GM23338 (cell line): ENCODE data around the gene BBLN. TPM values are rescaled to one million over a fixed set of nuclear protein-coding genes. Genes with fewer than 3 reads are reported as not detected.

Source experiments
- ATAC-seq: fragments of 200-7000 bp; cut with Tn5 transposase; 3 replicates; pipeline ENCODE4 v1.9.1; 2020
- DNase-seq: peaks from one replicate; pipeline ENCODE4 v3.0.0-alpha.2; 2015; ENCODE audit warnings: low spot score
- H2AFZ ChIP-seq: fragments of 200-600 bp; sonication (generic); 2 replicates; pipeline ENCODE4 v1.8.0; 2016; ENCODE audit warnings: antibody characterized with exemption, mild to moderate bottlenecking, moderate library complexity
- H3F3A ChIP-seq: fragments of 200-600 bp; sonication (generic); replicated peaks from 2 replicates; pipeline ENCODE4 v1.8.0; 2017; ENCODE audit warnings: antibody characterized with exemption, mixed run types, low read depth
- H3K27ac ChIP-seq: fragments of 200-600 bp; sonication (generic); 2 replicates; pipeline ENCODE4 v1.6.1; 2016; ENCODE audit warnings: low read depth
- H3K27me3 ChIP-seq: fragments of 200-600 bp; sonication (generic); 2 replicates; pipeline ENCODE4 v1.8.0; 2016; ENCODE audit warnings: mild to moderate bottlenecking, mixed run types, moderate library complexity; ENCODE audit not compliant: insufficient read depth
- H3K36me3 ChIP-seq: fragments of 200-600 bp; sonication (generic); 2 replicates; pipeline ENCODE4 v1.8.0; 2016; ENCODE audit warnings: mild to moderate bottlenecking; ENCODE audit not compliant: insufficient read depth
- H3K4me1 ChIP-seq: fragments of 200-600 bp; sonication (generic); 2 replicates; pipeline ENCODE4 v1.8.0; 2016; ENCODE audit warnings: mild to moderate bottlenecking, moderate library complexity; ENCODE audit not compliant: insufficient read depth
- H3K4me2 ChIP-seq: fragments of 200-600 bp; sonication (generic); 2 replicates; pipeline ENCODE4 v1.7.1; 2017; ENCODE audit warnings: mixed run types
- H3K4me3 ChIP-seq: fragments of 200-600 bp; sonication (generic); 2 replicates; pipeline ENCODE4 v1.6.1; 2016; ENCODE audit warnings: mixed run types
- H3K79me2 ChIP-seq: fragments of 200-600 bp; sonication (generic); replicated peaks from 2 replicates; pipeline ENCODE4 v1.8.0; 2017; ENCODE audit warnings: mild to moderate bottlenecking; ENCODE audit not compliant: insufficient read depth
- H3K9me2 ChIP-seq: fragments of 200-600 bp; sonication (generic); 2 replicates; pipeline ENCODE4 v1.8.0; 2017; ENCODE audit not compliant: insufficient read depth
- H4K20me1 ChIP-seq: fragments of 200-600 bp; sonication (generic); replicated peaks from 2 replicates; pipeline ENCODE4 v1.8.0; 2017; ENCODE audit warnings: mild to moderate bottlenecking; ENCODE audit not compliant: insufficient read depth
- H3K27ac Mint-ChIP-seq: 2 replicates; pipeline ENCODE4 v1.8.0; 2020; ENCODE audit warnings: inconsistent platforms, mild to moderate bottlenecking, moderate library complexity, mixed read lengths
- H3K27me3 Mint-ChIP-seq: 3 replicates; pipeline ENCODE4 v1.8.0; 2022; ENCODE audit warnings: low read depth, mild to moderate bottlenecking, moderate library complexity, mixed read lengths, inconsistent platforms; ENCODE audit not compliant: insufficient read depth, poor library complexity
- H3K36me3 Mint-ChIP-seq: 3 replicates; pipeline ENCODE4 v1.8.0; 2021; ENCODE audit warnings: low read depth, mild to moderate bottlenecking, inconsistent platforms, moderate library complexity, mixed read lengths
- H3K4me1 Mint-ChIP-seq: 3 replicates; pipeline ENCODE4 v1.8.0; 2020; ENCODE audit warnings: mild to moderate bottlenecking, inconsistent platforms, mixed read lengths
- H3K4me3 Mint-ChIP-seq: 3 replicates; pipeline ENCODE4 v1.8.0; 2021; ENCODE audit warnings: moderate library complexity, mild to moderate bottlenecking, inconsistent platforms, mixed read lengths
- H3K9me3 Mint-ChIP-seq: 3 replicates; pipeline ENCODE4 v1.8.0; 2020; ENCODE audit warnings: moderate library complexity, mild to moderate bottlenecking, inconsistent platforms, mixed read lengths
- ETS1 ChIP-seq: IDR thresholded peaks from 2 replicates; pipeline ENCODE4 v1.6.1; 2016; ENCODE audit warnings: antibody characterized with exemption
- EZH2phosphoT487 ChIP-seq: fragments of 200-600 bp; sonication (generic); IDR thresholded peaks from one replicate; pipeline ENCODE4 v1.8.1; 2018; ENCODE audit warnings: antibody characterized with exemption; ENCODE audit not compliant: unreplicated experiment
- STAT1 ChIP-seq: IDR thresholded peaks from one replicate; pipeline ENCODE4 v1.6.1; 2016; ENCODE audit warnings: antibody characterized with exemption; ENCODE audit not compliant: unreplicated experiment
- ZNF331 ChIP-seq: fragments of 250-450 bp; sonication (Bioruptor Pico); IDR thresholded peaks from 2 replicates; pipeline ENCODE4 v1.5.0; 2020; ENCODE audit warnings: low read depth, mild to moderate bottlenecking, moderate library complexity
- polyA plus RNA-seq: library from polyadenylated mRNA; unstranded; fragments of >200 nt; fragmentation: Nextera tagmentation; extraction: Ambion mirVana; gene quantifications from 2 replicates; pipeline ENCODE4 v1.2.1, GENCODE V29; 2016
- total RNA-seq: library from RNA; depleted of rRNA; stranded (reverse); fragments of >200 nt; shearing (Covaris generic); gene quantifications from 2 replicates; pipeline ENCODE4 v1.2.3, GENCODE V29; 2014
- TF ChIP-seq, protein P1 (sequence below): IDR thresholded peaks from one replicate; pipeline ENCODE4 v1.6.1; 2018; ENCODE audit warnings: antibody characterized with exemption; ENCODE audit not compliant: unreplicated experiment

BBLN gene
- total and polyA plus RNA-seq, 2 experiments from 2014 or later = 171 to 246 TPM

DNA sequence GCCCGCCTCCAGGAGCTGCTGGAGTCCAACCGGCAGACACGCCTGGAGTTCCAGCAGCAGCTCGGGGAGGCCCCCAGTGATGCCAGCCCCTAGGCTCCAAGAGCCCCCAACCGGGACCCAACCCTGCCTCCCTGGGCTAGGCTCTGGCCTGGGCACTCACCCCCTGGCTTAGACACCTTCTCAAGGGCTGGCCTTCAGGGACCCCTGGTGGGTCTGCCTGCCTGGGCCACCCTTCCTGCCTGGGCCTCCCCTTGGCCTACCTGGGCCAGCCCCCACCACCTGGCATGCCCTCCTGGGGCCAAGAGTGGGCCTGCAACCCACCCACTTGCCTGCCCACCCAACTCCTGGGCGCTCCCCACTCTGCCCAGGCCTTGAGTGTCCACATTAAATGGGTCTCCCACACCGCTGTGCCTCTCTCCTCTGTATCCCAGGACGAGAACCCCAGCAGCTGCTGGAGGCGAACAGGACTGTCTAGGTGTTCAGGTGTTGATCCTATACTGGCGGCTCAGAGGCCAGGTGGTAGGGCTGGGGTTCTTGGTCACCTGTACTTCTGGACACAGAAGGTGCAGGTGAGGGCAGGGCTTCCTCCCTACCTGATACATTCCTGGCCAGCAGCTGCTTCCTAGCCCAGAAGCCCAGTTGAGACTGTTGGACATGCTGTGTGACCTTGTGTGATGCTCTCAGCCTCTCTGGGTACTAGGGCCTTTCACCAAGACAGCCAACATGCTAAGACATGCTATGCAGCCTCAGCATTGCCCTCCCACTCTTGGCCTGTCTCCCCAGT, 3.6 kb downstream of the BBLN start:
- Histone ChIP-seq H3K27me3 (no peaks in the 10 kb centered on the region), H3K4me2 (no peak overlapping the region), H3K79me2 (no peaks in the 10 kb centered on the region), H3K27ac (no peak overlapping the region), H3F3A (peaks cover 4% of the 10 kb centered on the region; the same call in 1 of the 2 replicates), H4K20me1 (0 out of 2 replicates have a peak, but pooled peaks cover 5% of the 10 kb centered on the region), H3K9me2 (no peaks in the 10 kb centered on the region), H3K4me3 (no peak overlapping the region), H2AFZ (no peak overlapping the region), H3K36me3 (0 out of 2 replicates have a peak, but pooled peaks cover 3% of the 10 kb centered on the region), H3K4me1 (peaks cover 4% of the 10 kb centered on the region; the same call in 1 of the 2 replicates)
- Mint-ChIP-seq H3K9me3 (no peaks in the 10 kb centered on the region), H3K4me3 (no peak overlapping the region), H3K36me3 (peaks cover 34% of the 10 kb centered on the region), H3K27me3 (peaks cover 5% of the 10 kb centered on the region), H3K27ac (no peak overlapping the region), H3K4me1 (peaks cover 4% of the 10 kb centered on the region)
- DNase-seq (no peak), ATAC-seq (no peak)
- no peak for TF ChIP-seq EZH2phosphoT487
- TF ChIP-seq, protein P1, sequence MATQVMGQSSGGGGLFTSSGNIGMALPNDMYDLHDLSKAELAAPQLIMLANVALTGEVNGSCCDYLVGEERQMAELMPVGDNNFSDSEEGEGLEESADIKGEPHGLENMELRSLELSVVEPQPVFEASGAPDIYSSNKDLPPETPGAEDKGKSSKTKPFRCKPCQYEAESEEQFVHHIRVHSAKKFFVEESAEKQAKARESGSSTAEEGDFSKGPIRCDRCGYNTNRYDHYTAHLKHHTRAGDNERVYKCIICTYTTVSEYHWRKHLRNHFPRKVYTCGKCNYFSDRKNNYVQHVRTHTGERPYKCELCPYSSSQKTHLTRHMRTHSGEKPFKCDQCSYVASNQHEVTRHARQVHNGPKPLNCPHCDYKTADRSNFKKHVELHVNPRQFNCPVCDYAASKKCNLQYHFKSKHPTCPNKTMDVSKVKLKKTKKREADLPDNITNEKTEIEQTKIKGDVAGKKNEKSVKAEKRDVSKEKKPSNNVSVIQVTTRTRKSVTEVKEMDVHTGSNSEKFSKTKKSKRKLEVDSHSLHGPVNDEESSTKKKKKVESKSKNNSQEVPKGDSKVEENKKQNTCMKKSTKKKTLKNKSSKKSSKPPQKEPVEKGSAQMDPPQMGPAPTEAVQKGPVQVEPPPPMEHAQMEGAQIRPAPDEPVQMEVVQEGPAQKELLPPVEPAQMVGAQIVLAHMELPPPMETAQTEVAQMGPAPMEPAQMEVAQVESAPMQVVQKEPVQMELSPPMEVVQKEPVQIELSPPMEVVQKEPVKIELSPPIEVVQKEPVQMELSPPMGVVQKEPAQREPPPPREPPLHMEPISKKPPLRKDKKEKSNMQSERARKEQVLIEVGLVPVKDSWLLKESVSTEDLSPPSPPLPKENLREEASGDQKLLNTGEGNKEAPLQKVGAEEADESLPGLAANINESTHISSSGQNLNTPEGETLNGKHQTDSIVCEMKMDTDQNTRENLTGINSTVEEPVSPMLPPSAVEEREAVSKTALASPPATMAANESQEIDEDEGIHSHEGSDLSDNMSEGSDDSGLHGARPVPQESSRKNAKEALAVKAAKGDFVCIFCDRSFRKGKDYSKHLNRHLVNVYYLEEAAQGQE = no peak
- TF ChIP-seq STAT1 = no peak

DNA sequence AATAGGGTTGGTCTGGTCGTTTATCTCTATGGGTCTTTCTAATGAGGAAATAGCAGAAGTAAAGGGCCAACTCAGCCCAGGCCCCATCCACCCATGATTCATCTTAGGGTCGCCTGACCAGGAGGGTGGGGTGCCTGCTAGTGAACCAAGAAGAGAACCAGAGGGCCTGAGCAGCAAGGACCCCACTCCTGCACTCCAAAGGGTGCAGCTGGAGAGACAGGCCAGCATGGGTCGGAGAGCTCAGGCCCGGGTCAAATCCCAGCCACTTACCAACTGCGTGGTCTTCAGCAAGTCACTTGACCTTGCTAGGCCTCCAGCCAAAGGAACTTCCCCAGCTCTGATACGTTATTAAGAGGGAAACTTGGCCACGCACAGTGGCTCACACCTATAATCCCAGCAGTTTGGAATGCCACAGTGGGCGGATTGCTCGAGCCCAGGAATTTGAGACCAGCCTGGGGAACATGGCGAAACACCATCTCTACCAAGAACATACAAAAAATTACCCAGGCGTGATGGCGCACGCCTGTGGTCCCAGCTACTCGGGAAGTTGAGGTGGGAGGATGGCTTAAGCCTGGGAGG, 4.3 kb downstream of the BBLN start:
- no peak overlapping the region for H2AFZ ChIP-seq
- no peak overlapping the region for H3K4me2 ChIP-seq
- H3K27me3 Mint-ChIP-seq = peaks cover 6% of the 10 kb centered on the region
- no peaks in the 10 kb centered on the region for H3K9me3 Mint-ChIP-seq
- ATAC-seq (no peak), DNase-seq (no peak)
- H3K4me3 ChIP-seq = no peak overlapping the region
- no peak overlapping the region for H3K27ac Mint-ChIP-seq
- H3K4me1 ChIP-seq = peaks cover 4% of the 10 kb centered on the region; the same call in 1 of the 2 replicates
- no peak overlapping the region for H3K4me3 Mint-ChIP-seq
- H3K36me3 ChIP-seq = 0 out of 2 replicates have a peak, but pooled peaks cover 3% of the 10 kb centered on the region
- peaks cover 40% of the 10 kb centered on the region for H3K36me3 Mint-ChIP-seq
- 0 out of 2 replicates have a peak, but pooled peaks cover 5% of the 10 kb centered on the region for H4K20me1 ChIP-seq
- no peak overlapping the region for H3K27ac ChIP-seq
- no peaks in the 10 kb centered on the region for H3K27me3 ChIP-seq
- peaks cover 4% of the 10 kb centered on the region for H3K4me1 Mint-ChIP-seq
- no peaks in the 10 kb centered on the region for H3K79me2 ChIP-seq
- H3F3A ChIP-seq = peaks cover 2% of the 10 kb centered on the region; the same call in 1 of the 2 replicates
- no peaks in the 10 kb centered on the region for H3K9me2 ChIP-seq
- TF ChIP-seq, protein P1 = no peak
- no peak for TF ChIP-seq ZNF331
- no peak for TF ChIP-seq ETS1
